ENCODE results near the gene MARCKSL1.
A peak's percentile ranks its signal among the peaks of the same experiment; 100 is the strongest.
"Not testable (repeated sequence)": the region's sequence is repeated elsewhere in the genome, so short reads cannot be mapped to it uniquely, and the experiment has no call there.

The MARCKSL1 gene

DNA sequence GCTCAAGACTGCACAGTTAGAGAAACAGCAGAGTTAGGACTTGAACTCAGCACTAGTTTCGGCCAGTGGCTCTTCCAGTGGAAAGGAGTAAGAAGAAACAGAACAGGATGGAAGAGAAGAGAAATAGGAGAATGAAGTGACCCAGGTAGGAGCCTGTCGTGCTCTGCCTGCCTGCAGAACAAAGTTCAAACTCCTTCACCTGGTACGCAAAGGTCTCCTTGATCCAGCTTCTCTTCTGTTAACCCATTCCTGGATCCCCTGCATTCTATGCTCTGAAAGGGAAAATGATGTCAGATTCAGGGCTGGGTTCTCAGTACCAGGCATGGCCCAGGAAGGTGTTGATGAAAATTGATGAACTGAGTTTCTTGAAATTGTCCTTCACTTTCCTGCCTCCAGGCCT, 22.4 kb upstream of the MARCKSL1 start:
- H3K4me1 Mint-ChIP-seq (ENCODE audit: low read depth), result peaks cover 27% of the 10 kb centered on the region
- no peak overlapping the region for H3K27ac Mint-ChIP-seq
- H3K36me3 Mint-ChIP-seq (ENCODE audit: low read depth), result peaks cover 15% of the 10 kb centered on the region
- no peaks in the 10 kb centered on the region for H3K9me3 Mint-ChIP-seq
- H3K27me3 Mint-ChIP-seq, result no peaks in the 10 kb centered on the region
- H3K4me3 Mint-ChIP-seq, result no peak overlapping the region

DNA sequence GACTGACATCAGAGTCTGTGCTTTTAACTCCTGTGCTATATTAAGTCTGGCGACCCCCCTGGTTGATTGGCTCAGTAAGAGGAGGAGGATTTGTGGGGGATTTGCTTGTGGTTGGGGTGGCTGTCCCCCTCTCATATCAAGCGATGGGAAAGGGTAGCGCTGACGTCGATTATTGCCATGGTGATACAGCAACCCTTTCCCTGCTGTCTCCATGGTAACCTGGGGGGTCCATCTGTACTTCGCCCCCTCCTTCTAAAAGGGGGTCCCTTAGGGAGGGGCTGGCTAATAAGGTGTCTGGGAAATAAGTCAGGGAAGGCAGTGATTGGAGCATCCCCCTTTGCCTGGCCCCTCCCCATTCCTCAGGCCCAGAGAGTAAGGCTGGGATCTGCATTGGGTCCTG, 21.6 kb upstream of the MARCKSL1 start:
- H3K4me3 Mint-ChIP-seq, result no peak overlapping the region
- H3K27me3 Mint-ChIP-seq, result no peaks in the 10 kb centered on the region
- no peak overlapping the region for H3K27ac Mint-ChIP-seq
- no peaks in the 10 kb centered on the region for H3K9me3 Mint-ChIP-seq
- peaks cover 8% of the 10 kb centered on the region for H3K36me3 Mint-ChIP-seq (ENCODE audit: low read depth)
- peaks cover 31% of the 10 kb centered on the region for H3K4me1 Mint-ChIP-seq (ENCODE audit: low read depth)

DNA sequence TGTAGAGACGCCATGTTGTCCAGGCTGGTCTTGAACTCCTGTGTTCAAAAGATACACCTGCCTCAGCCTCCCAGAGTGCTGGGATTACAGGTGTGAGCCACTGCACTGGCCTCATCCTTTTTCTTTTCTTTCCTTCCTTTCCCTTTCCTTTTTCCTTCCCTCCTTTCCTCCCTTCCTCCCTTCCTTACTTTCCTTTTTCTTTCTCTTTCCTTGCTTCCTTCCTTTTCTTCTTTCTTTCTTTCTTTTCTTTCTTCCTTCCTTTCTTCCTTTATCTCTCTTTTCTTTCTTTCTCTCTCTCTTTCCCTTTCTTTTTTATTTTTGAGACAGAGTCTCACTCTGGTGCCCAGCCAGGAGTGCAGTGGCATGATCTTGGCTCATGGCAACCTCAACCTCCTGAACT, 20.4 kb upstream of the MARCKSL1 start:
- Mint-ChIP-seq H3K27me3 (no peaks in the 10 kb centered on the region), H3K4me1 (ENCODE audit: low read depth) (peaks cover 31% of the 10 kb centered on the region), H3K27ac (peak overlapping the region; percentile 47), H3K4me3 (no peak overlapping the region), H3K9me3 (no peaks in the 10 kb centered on the region), H3K36me3 (ENCODE audit: low read depth) (peaks cover 4% of the 10 kb centered on the region)

DNA sequence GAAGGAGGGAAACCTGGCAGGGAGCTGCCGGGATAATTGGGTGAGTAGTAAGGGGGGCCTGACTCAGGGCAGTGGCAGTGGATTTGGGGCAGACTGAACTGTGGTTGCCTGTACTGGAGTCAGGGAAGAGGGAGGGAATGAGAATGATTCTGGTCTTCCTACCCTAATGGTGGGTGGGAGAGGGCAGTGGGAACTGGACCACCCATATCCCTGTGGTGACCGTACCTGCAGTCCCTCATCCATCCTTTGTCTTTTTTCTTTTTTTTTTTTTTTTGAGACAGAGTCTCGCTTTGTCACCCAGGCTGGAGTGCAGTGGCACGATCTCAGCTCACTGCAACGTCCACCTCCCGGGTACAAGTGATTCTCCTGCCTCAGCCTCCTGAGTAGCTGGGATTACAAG, 19.7 kb upstream of the MARCKSL1 start:
- not testable (repeated sequence) for H3K27me3 Mint-ChIP-seq; H3K36me3 Mint-ChIP-seq (ENCODE audit: low read depth); H3K4me3 Mint-ChIP-seq; H3K9me3 Mint-ChIP-seq; H3K27ac Mint-ChIP-seq
- peaks cover 32% of the 10 kb centered on the region for H3K4me1 Mint-ChIP-seq (ENCODE audit: low read depth)

DNA sequence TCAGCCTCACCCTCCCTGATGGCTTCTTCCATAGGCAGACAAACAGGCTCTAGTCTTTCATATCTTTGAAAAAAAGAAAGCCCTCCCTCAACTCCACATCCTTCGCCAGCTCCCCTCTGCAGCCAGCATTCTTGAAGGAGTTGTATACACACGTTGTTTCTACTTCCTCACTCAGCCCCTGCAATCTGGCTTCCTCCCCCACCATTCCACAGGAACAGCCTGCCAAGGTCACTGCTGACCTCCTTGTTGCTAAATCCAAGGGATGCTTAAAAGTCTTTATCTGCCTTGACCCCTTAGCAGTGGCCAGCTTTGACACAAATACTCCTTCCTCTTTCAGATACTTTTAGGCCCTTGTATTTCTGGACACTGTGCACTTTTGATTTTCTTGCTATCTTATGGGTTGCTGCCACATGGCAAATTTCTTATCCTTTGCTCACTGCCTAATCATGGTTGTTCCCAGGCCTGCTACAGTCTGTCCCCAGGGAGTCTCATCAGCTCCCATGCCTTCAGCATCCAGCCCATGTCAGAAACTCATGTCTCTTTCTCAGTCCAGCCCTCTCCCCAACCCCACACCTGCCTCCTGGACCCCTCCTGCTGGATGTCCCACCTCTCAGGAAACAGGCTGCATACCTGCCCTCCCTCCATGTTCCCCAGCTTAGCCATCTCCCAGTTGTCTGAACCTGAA, 18.0 kb upstream of the MARCKSL1 start:
- H3K4me1 Mint-ChIP-seq (ENCODE audit: low read depth), result peaks cover 35% of the 10 kb centered on the region
- H3K4me3 Mint-ChIP-seq, result no peak overlapping the region
- no peaks in the 10 kb centered on the region for H3K27me3 Mint-ChIP-seq
- H3K27ac Mint-ChIP-seq, result no peak overlapping the region
- peaks cover 6% of the 10 kb centered on the region for H3K9me3 Mint-ChIP-seq
- H3K36me3 Mint-ChIP-seq (ENCODE audit: low read depth), result peaks cover 4% of the 10 kb centered on the region

DNA sequence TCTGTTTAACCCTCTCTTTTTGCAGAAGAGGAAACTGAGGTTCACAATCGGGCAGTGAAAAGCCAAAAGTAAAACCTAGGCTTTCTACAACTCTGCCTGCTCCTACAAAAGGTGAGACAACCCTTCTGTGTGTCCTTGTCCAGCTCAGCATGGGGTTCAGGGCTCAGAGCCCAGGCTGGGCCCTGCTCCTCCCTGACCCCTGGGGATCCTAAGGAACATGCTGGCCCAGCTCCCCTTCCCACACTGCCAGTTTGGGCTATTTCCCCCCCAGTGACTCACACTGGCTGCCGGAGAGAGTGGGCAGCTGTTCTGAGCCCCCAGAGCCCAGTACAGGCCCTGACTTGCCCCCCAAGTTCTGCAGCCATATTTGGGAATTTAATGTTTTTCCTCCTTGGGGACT, 17.4 kb upstream of the MARCKSL1 start:
- no peaks in the 10 kb centered on the region for H3K27me3 Mint-ChIP-seq
- H3K9me3 Mint-ChIP-seq, result peaks cover 6% of the 10 kb centered on the region
- peaks cover 4% of the 10 kb centered on the region for H3K36me3 Mint-ChIP-seq (ENCODE audit: low read depth)
- H3K4me3 Mint-ChIP-seq, result no peak overlapping the region
- H3K27ac Mint-ChIP-seq, result no peak overlapping the region
- peaks cover 41% of the 10 kb centered on the region for H3K4me1 Mint-ChIP-seq (ENCODE audit: low read depth)

DNA sequence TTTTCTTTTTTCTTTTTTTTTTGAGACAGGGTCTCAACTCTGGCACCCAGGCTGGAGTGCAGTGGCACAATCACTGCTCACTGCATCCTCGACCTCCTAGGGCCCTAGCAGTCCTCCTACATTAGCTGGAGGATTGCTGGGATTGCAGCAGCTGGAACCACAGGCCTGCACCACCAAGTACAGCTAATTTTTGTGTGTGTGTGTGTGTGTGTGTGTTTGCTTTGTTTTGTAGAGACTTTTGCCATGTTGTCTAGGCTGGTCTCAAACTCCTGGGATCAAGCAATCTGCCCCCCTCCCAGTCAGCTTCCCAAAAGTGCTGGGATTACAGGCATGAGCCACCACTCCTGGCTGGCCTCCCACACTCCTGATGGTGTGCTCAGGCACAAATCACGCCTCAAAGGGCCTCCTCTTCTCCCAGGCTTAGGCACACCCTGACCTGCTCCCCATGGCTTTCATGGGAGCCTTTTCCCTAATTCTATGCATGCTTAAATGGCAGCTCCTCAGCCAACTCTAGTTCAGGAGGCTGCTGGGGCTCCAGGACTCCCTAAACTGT, 16.9 kb upstream of the MARCKSL1 start:
- Mint-ChIP-seq H3K27me3 (no peaks in the 10 kb centered on the region), H3K27ac (no peak overlapping the region), H3K4me3 (peak overlapping the region; percentile 83), H3K36me3 (ENCODE audit: low read depth) (peaks cover 4% of the 10 kb centered on the region), H3K9me3 (peaks cover 6% of the 10 kb centered on the region), H3K4me1 (ENCODE audit: low read depth) (peaks cover 41% of the 10 kb centered on the region)

DNA sequence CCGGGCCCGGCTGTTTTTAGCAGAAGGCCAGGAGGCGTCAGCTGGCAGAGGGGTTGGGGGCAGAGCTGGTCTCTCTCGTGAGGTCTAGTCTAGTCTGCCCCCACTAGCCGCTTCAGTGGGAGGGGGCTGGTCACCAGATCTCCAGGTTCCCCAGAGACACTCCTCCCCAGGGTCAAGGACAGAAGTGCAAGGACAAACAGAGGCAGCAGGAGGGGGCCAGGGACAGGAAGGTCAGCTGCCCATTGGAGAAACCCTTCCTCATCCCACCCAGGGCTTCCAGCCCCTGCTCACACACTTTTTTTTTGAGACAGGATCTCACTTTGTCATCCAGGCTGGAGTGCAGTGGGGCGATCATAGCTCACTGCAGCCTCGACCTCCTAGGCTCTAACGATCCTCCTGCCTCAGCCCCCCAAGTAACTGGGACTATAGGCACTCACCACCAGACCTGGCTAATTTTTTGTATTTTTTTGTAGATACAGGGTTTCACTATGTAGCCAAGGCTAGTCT, 16.3 kb upstream of the MARCKSL1 start:
- Mint-ChIP-seq H3K4me3 (peak overlapping the region; percentile 83), H3K27ac (no peak overlapping the region), H3K4me1 (ENCODE audit: low read depth) (peaks cover 41% of the 10 kb centered on the region), H3K9me3 (peaks cover 6% of the 10 kb centered on the region), H3K36me3 (ENCODE audit: low read depth) (peaks cover 4% of the 10 kb centered on the region), H3K27me3 (no peaks in the 10 kb centered on the region)

DNA sequence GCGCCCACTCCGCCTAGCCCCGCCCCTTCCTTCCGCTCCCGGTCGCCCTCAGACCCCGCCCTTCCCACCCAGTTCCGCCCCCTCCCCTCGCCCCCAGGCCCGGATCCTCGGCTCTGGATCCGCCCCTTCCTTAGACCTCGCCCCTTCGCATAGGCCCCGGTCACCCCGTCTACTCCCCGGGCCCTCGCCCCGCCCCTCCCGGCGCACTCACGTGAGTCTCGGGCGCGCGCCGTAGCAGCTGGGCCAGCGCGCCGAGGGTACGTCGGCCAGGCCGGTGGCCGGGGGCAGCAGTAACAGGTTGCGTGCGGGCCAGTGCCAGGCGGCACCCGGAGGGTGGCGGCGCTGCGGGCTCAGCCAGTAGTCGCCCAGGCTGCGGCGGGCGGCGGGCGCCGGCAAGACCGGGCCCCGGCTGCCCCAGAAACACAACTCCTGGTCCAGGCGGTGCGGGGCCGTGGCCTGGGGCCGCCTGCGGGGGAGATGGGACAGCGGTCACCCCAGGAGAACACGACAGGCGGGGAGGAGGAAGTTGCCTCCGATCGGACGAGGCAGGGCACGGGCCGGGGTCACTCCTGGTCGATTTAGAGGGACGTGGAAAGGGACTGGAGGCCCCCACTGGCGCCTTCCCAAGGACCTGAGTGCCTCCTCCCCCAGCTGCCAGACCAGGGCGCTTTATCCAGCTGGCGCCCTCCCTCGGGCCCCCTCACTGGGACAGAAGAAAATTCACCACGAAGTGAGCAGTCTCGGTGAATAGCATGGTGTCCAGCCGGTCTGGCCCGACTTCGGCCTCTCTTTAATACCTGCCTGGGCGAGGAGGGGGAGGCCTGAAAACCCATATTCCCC, 15.6 kb upstream of the MARCKSL1 start:
- H3K4me1 Mint-ChIP-seq (ENCODE audit: low read depth), result peaks cover 41% of the 10 kb centered on the region

DNA sequence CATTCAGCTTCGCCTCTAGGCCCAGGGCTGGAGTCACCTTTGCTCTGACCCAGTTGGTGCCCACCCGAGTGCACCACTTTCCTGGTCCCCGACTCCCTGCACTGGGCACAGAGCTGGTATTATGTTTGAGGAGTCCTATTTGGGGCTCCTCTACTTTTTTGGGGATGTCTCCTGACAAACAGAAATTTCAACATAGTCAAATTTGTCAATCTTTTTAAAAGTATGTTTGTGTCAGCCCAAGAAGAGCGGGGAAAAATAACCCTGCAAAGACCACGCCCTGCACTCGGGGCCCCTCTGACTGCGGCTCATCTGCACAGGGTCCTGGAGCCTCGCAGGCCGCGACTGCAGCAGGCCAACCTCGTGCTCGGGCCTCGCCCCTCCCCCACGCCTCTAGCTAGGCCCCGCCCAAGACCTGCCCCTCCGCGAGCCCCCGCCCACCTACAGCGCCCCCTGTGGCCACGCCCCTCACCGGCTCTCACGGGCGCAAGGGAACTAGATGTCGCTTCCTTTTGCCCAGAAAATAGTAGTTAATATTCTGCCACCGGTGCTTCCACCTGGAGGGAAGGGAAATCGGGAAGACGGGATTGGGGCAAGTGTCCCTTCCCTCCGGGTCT, 14.9 kb upstream of the MARCKSL1 start:
- Mint-ChIP-seq H3K27me3 (no peaks in the 10 kb centered on the region), H3K9me3 (peaks cover 6% of the 10 kb centered on the region)

More for the DNA sequence above, 15.6 kb upstream of the MARCKSL1 start:
- Mint-ChIP-seq H3K4me3 (peak overlapping the region; percentile 83), H3K27me3 (no peaks in the 10 kb centered on the region), H3K36me3 (ENCODE audit: low read depth) (peaks cover 4% of the 10 kb centered on the region), H3K27ac (peak overlapping the region; percentile 81), H3K9me3 (peaks cover 6% of the 10 kb centered on the region)

DNA sequence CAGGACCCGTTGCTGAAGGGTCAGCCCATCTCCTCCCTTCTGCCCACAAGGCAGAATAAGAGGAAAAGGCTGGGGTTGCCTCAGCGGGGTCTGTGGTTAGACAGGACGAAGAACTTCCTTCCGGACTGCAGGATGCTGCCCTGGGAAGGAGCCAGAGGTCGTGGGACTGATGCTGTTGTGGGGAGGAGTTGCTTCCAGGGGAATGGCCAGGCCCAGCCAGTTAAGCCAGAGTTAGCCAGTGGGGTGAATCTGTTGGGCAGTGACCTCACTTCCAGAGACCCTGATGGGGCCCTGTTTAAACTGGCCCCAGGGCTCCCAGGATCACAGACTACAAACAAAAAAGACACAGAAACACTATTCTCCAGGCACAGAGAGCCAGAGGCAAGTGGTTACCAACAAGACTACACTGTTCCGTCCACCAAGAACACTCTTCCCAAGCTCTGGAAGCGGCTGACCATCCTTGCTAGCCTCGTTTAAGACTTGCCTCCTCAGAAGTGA, 13.2 kb upstream of the MARCKSL1 start:
- Mint-ChIP-seq H3K4me3 (peak overlapping the region; percentile 30), H3K27me3 (no peaks in the 10 kb centered on the region), H3K36me3 (ENCODE audit: low read depth) (no peaks in the 10 kb centered on the region), H3K27ac (no peak overlapping the region), H3K9me3 (peaks cover 6% of the 10 kb centered on the region), H3K4me1 (ENCODE audit: low read depth) (peaks cover 57% of the 10 kb centered on the region)

More for the DNA sequence above, 14.9 kb upstream of the MARCKSL1 start:
- Mint-ChIP-seq H3K27ac (peak overlapping the region; percentile 81), H3K4me1 (ENCODE audit: low read depth) (peaks cover 48% of the 10 kb centered on the region), H3K36me3 (ENCODE audit: low read depth) (peaks cover 4% of the 10 kb centered on the region), H3K4me3 (peak overlapping the region; percentile 83)

DNA sequence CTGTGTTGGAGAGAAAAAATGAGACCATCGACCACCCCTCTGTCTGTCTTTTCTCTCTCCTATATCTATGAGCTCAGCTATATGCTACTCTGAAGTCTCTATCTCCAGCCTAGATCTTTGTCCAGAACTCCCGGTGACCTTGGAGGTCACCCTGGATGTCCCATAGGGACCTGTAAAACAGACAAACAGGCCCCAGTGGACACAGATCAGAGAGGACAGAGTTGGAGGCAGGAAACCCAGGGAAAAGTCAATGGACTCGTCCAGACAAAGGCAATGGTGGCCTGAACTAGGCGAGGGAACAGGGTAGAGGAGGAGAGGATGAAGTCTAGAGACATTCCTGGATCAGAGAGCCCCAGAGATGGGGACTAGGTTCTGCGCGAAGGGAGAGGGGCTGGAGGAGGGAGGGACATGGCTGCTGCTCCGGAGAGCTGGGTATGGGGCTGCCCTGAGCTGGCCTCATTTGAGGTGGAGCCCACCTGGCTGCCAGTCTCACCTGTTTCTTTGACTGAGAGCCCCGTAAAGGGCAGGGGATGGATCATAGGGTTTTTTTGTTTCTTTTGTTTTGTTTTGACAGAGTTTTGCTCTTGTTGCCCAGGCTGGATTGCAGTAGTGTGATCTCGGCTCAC, 10.6 kb upstream of the MARCKSL1 start:
- peaks cover 6% of the 10 kb centered on the region for H3K9me3 Mint-ChIP-seq
- H3K27ac Mint-ChIP-seq, result no peak overlapping the region
- H3K4me1 Mint-ChIP-seq (ENCODE audit: low read depth), result peaks cover 51% of the 10 kb centered on the region
- H3K27me3 Mint-ChIP-seq, result no peaks in the 10 kb centered on the region
- H3K36me3 Mint-ChIP-seq (ENCODE audit: low read depth), result no peaks in the 10 kb centered on the region
- H3K4me3 Mint-ChIP-seq, result no peak overlapping the region

DNA sequence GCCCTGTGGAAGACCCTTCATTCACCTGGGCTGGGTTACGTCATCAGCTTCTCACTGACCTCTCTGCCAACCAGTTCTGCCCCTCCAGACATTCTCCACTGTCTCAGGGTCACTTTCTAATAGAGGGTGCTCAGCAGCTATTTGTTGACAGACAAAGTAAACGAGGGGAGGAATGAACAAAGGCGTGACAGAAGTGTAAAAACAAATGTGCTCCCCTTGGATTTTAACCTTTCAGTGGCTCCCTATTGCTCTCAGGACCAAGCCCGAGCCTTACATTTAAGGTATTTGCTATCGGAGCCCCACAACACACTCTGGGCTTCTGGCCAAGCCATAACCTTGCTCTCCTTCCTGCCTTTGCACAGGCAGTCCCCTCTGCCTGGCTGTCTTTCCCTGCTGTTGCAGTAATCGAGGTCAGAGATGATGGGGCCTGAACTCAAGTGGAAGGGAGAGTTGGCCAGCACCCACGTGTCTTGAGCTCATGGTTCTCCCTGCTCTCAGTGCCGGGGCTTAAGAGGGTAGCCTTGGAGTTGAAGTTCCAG, 9.3 kb upstream of the MARCKSL1 start:
- Mint-ChIP-seq H3K4me3 (no peak overlapping the region), H3K27ac (no peak overlapping the region), H3K27me3 (no peaks in the 10 kb centered on the region), H3K9me3 (peaks cover 2% of the 10 kb centered on the region), H3K4me1 (ENCODE audit: low read depth) (peaks cover 42% of the 10 kb centered on the region), H3K36me3 (ENCODE audit: low read depth) (no peaks in the 10 kb centered on the region)

DNA sequence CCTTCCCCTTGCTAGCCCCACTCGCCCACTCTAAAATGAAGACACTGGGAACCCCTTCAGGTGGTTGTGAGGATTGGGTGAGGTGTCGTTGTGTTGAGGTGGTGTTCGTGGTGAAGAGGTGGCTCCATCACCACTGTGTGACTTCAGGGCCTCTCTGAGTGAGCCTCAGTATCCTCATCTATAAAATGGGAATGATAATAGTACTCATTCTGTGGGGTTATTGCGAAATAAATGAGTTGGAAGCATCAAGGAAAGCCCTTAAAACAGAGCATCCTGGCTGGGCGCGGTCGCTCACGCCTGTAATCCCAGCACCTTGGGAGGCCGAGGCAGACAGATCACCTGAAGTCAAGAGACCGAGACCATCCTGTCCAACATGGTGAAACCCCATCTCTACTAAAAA, 6.7 kb upstream of the MARCKSL1 start:
- H3K27ac Mint-ChIP-seq, result no peak overlapping the region
- no peak overlapping the region for H3K4me3 Mint-ChIP-seq
- peaks cover 48% of the 10 kb centered on the region for H3K4me1 Mint-ChIP-seq (ENCODE audit: low read depth)

More for the DNA sequence above, 6.7 kb upstream of the MARCKSL1 start:
- Mint-ChIP-seq H3K36me3 (ENCODE audit: low read depth) (no peaks in the 10 kb centered on the region), H3K9me3 (no peaks in the 10 kb centered on the region), H3K27me3 (no peaks in the 10 kb centered on the region)
